ENCODE measurements around the gene KDSR.

DNA sequence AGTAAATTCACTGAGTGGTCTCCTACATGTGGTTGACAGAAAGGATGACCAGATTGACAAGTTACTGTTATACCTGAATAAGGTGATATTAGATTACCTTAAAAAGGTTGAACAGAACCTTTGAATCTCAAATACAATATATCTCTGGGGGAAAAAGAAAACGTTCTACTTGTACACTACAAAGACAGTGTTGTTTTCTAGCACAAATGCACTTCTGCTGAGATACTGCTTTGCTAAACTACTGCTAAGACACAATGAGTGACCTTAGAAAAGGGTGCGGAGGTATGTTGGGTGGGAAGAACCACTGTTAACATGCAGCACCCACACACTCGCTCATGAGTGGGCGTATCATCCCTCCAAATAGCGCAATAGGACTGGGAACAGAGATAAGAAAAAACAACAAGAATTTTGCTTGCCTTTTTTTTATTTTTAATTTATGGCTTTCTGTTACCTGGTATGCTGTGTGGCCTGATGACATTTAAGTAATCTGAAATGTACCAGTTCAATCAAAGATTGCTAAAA lies 53.5 kb downstream of the KDSR start:
- TF ChIP-seq, protein P1, sequence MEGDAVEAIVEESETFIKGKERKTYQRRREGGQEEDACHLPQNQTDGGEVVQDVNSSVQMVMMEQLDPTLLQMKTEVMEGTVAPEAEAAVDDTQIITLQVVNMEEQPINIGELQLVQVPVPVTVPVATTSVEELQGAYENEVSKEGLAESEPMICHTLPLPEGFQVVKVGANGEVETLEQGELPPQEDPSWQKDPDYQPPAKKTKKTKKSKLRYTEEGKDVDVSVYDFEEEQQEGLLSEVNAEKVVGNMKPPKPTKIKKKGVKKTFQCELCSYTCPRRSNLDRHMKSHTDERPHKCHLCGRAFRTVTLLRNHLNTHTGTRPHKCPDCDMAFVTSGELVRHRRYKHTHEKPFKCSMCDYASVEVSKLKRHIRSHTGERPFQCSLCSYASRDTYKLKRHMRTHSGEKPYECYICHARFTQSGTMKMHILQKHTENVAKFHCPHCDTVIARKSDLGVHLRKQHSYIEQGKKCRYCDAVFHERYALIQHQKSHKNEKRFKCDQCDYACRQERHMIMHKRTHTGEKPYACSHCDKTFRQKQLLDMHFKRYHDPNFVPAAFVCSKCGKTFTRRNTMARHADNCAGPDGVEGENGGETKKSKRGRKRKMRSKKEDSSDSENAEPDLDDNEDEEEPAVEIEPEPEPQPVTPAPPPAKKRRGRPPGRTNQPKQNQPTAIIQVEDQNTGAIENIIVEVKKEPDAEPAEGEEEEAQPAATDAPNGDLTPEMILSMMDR (IDR thresholded peaks at IDR 0.05): no peak
- TF ChIP-seq POLR2AphosphoS5 (IDR thresholded peaks at IDR 0.05; ENCODE audit: low read depth, low read length) (no peak), TCF7L2 (IDR thresholded peaks at IDR 0.05; ENCODE audit: low read depth, low read length) (no peak)
- TF ChIP-seq, protein P2, sequence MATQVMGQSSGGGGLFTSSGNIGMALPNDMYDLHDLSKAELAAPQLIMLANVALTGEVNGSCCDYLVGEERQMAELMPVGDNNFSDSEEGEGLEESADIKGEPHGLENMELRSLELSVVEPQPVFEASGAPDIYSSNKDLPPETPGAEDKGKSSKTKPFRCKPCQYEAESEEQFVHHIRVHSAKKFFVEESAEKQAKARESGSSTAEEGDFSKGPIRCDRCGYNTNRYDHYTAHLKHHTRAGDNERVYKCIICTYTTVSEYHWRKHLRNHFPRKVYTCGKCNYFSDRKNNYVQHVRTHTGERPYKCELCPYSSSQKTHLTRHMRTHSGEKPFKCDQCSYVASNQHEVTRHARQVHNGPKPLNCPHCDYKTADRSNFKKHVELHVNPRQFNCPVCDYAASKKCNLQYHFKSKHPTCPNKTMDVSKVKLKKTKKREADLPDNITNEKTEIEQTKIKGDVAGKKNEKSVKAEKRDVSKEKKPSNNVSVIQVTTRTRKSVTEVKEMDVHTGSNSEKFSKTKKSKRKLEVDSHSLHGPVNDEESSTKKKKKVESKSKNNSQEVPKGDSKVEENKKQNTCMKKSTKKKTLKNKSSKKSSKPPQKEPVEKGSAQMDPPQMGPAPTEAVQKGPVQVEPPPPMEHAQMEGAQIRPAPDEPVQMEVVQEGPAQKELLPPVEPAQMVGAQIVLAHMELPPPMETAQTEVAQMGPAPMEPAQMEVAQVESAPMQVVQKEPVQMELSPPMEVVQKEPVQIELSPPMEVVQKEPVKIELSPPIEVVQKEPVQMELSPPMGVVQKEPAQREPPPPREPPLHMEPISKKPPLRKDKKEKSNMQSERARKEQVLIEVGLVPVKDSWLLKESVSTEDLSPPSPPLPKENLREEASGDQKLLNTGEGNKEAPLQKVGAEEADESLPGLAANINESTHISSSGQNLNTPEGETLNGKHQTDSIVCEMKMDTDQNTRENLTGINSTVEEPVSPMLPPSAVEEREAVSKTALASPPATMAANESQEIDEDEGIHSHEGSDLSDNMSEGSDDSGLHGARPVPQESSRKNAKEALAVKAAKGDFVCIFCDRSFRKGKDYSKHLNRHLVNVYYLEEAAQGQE (IDR thresholded peaks at IDR 0.05; ENCODE audit: insufficient read depth in 1 of 2, low read depth in 2 of 2, low read length in 1 of 2): no peak
